Measurements from ENCODE around the gene NEDD1. TPM values are rescaled to one million over a fixed set of nuclear protein-coding genes. Genes with fewer than 3 reads are reported as not detected.

Gene NEDD1
- total RNA-seq, 1 donor from 2014 or later, result 11.5 TPM

DNA sequence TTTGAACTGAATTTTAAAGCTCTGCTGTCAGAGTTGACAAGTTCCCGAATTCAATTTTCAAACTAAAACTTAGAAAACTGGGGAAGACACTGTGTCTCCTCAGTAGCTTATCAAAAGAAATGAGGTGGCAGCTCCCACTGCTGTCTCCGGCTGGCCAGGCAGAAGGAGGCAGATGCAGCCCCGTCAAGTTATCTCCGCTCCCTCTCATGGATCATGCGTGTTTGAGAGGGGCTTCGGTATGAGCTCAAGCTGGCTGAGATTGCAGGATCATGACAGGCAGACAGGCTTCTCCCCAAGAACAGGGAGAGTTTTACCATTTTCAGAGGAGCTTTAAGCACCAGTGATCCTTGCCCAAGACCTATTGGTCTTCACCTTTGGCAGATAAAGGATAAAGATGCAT lies 88.8 kb downstream of the NEDD1 start:
- DNase-seq (ENCODE audit: low spot score), result no peak
- intact Hi-C loops (cut with DNase I), result loop anchor here (10.0 kb wide), 1 partner anchor 309 kb away; no protein-coding TSS in a partner anchor

DNA sequence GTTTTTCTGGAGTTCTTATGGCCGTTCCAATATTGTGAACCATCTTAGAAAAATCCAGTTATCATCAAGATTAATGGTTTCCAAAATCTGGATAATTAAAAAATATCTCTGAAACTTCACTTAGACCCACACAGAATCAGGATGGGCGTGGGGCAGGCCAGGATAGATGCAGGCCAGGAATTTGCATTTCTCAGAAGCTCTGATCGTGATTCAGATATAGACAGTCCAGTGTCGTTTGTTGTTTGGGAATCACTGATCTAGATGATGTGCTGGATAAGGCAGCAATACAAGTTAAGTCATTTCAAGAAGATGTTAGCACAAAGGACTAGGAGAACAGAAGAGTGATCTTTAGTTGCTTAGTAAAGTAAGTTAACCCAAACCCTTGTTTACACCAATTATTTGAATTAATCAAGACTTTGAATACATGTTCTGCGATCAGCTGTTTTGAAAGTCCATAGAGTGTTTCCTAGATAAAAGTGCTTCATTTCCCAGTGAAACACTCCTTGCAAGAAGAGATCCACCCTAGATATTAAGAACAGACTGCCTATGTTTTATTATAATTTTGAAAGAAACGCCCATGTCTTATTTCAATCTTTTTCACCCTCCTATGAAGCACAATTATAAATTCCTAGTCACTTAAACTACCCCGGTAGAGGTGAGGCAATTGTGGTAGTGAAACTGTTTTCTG lies 90.9 kb downstream of the NEDD1 start:
- intact Hi-C loops (cut with DNase I), result loop anchor here (10.0 kb wide), 1 partner anchor 307 kb away; no protein-coding TSS in a partner anchor
- DNase-seq (ENCODE audit: low spot score), result no peak

DNA sequence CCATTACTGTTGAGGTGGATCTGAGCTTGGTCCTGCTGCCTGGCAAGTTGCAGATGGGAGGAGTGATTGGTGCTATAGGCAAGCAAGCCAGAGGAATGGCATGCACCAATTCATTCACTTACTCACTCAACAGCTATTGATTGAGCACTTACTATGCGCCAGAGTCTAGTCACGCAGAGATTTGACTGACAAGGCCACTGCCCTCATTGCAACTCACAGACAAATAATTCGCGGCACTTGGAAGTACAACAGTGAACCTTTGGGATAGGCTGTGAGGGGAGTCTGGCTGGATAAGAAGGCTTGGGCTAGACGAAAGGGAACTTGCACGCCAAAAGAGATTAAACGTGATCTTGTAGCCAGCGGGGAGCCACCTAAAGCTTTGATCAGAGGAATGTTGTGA lies 96.2 kb downstream of the NEDD1 start:
- no peak for DNase-seq (ENCODE audit: low spot score)
- intact Hi-C loops (cut with DNase I), result no loop called here
